Psoas muscle (tissue), 8 donors: ENCODE measurements around the gene FDXR. TPM values are rescaled to one million over a fixed set of nuclear protein-coding genes. Genes with fewer than 3 reads are reported as not detected.
A peak's percentile ranks its signal among the peaks of the same experiment; 100 is the strongest.

Experiments
- ATAC-seq, 4 donors: fragments of 200-7000 bp; cut with Tn5 transposase; one replicate each; pipeline ENCODE4 v1.9.1; 2020; ENCODE audit warnings: moderate library complexity in 3 of 4, mild to moderate bottlenecking in 2 of 4
- DNase-seq, 2 donors: peaks; one replicate each; pipeline ENCODE4 v3.0.0-alpha.2; 2020
- H3K27ac ChIP-seq: fragments of 200-600 bp; one replicate; pipeline ENCODE4 v1.8.0; 2022
- H3K27me3 ChIP-seq, 3 donors: fragments of 200-600 bp in 1 of 3; one replicate each; pipeline versions ENCODE4 v1.6.1 to v1.8.0; 2013 to 2022; ENCODE audit warnings: low read length in 2 of 3, mild to moderate bottlenecking in 2 of 3, moderate library complexity in 1 of 3; ENCODE audit not compliant: insufficient read depth in 3 of 3
- H3K36me3 ChIP-seq, 2 donors: fragments of 200-600 bp in 1 of 2; one replicate each; pipeline versions ENCODE4 v1.6.1 to v1.8.0; 2013 to 2022; ENCODE audit warnings: low read depth in 1 of 2, mild to moderate bottlenecking in 1 of 2, moderate library complexity in 1 of 2; ENCODE audit not compliant: insufficient read depth in 1 of 2
- H3K4me1 ChIP-seq: fragments of 200-600 bp; one replicate; pipeline ENCODE4 v1.8.0; 2022
- H3K4me3 ChIP-seq: fragments of 200-600 bp; one replicate; pipeline ENCODE4 v1.8.0; 2022; ENCODE audit warnings: mild to moderate bottlenecking
- H3K9me3 ChIP-seq: fragments of 200-600 bp; one replicate; pipeline ENCODE4 v1.8.0; 2022
- WGBS, 3 donors: extraction: QIAGEN DNeasy Blood & Tissue Kit; methylation state at CpG; one replicate each; pipeline versions ENCODE4 v1.1.6 to v1.1.7; 2013; 5-methylcytosine and 5-hydroxymethylcytosine counted together
- intact Hi-C, 2 donors: fragments of 100-400 bp; cut with DNase I; formaldehyde crosslinking; loops; one replicate each; pipeline versions ENCODE4 v1.11.0 to v1.14.2; 2022
- polyA plus RNA-seq, 3 donors: library from polyadenylated mRNA; stranded (reverse); fragments of 200-250 nt; gene quantifications; one replicate each; pipeline ENCODE4 v1.2.3, GENCODE V29; 2013
- total RNA-seq, 4 donors: library from RNA; stranded (reverse); fragmentation: NEBNext Ultra II Directional in 2 of 4; extraction: Animal tissue kit (Norgen Biotek cat#: 25700) in 2 of 4; gene quantifications; one replicate each; pipeline versions ENCODE4 v1.2.1 to v1.2.4, GENCODE V29; 2021 to 2023
- TF ChIP-seq, protein P1 (sequence below): fragments of 200-600 bp; IDR thresholded peaks from one replicate; pipeline ENCODE4 v1.8.0; 2022; ENCODE audit warnings: antibody characterized with exemption
- donor health status: healthy with polysubstance abuse.
- donor health status: DM: no; HTN: no; CAD: no; lungs with moderate emphysema.
- donor health status: Bipolar disorder and iron deficiency.
- donor health status: healthy.
- donor health status: DM: yes; HTN: yes; CAD: no.
- donor health status: DM: no; HTN: no; CAD: no.
- donor health status: DM: no; HTN: no; CAD: no.
- donor health status: DM: yes; HTN: yes; CAD: no.

The FDXR gene
- total and polyA plus RNA-seq, 7 donors: 3.0 to 7.9 (median 3.7) TPM

- no peak for DNase-seq
- Histone ChIP-seq H3K9me3 (no peaks in the 10 kb centered on the region), H3K4me1 (peaks cover 7% of the 10 kb centered on the region), H3K27ac (no peak overlapping the region), H3K27me3 (peaks cover 0 to 4% (median 0%) of the 10 kb centered on the region in 3 donors), H3K4me3 (no peak overlapping the region), H3K36me3 (no peaks in the 10 kb centered on the region)
- no peak for ATAC-seq
- intact Hi-C loops: no loop called here
- WGBS, 3 donors: 43 to 47% (median 45%) methylated on average over 5 of the region's 5 CpGs
- TF ChIP-seq, protein P1, sequence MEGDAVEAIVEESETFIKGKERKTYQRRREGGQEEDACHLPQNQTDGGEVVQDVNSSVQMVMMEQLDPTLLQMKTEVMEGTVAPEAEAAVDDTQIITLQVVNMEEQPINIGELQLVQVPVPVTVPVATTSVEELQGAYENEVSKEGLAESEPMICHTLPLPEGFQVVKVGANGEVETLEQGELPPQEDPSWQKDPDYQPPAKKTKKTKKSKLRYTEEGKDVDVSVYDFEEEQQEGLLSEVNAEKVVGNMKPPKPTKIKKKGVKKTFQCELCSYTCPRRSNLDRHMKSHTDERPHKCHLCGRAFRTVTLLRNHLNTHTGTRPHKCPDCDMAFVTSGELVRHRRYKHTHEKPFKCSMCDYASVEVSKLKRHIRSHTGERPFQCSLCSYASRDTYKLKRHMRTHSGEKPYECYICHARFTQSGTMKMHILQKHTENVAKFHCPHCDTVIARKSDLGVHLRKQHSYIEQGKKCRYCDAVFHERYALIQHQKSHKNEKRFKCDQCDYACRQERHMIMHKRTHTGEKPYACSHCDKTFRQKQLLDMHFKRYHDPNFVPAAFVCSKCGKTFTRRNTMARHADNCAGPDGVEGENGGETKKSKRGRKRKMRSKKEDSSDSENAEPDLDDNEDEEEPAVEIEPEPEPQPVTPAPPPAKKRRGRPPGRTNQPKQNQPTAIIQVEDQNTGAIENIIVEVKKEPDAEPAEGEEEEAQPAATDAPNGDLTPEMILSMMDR: no peak
Observed at GRCh38 chr17:74875155-74875976, 2.6 kb upstream of the FDXR start.

- peak overlapping the region; percentile 83 for H3K4me3 ChIP-seq
- H3K27ac ChIP-seq: no peak overlapping the region
- TF ChIP-seq, protein P1: no peak
- H3K9me3 ChIP-seq: no peaks in the 10 kb centered on the region
- no peaks in the 10 kb centered on the region for H3K36me3 ChIP-seq
- WGBS, 3 donors: 96 to 99% (median 97%) methylated on average over 5 of the region's 5 CpGs
- H3K27me3 ChIP-seq: peaks cover 0 to 4% (median 0%) of the 10 kb centered on the region in 3 donors
- no peak for DNase-seq
- H3K4me1 ChIP-seq: peaks cover 7% of the 10 kb centered on the region
- intact Hi-C loops: no loop called here
- no peak for ATAC-seq
Observed at GRCh38 chr17:74874615-74875037, 1.8 kb upstream of the FDXR start.

GRCh38 chr17:74873874-74874614, 1.2 kb upstream of the FDXR start:
- intact Hi-C loops: no loop called here
- peak overlapping the region; percentile 94 for H3K27ac ChIP-seq
- ATAC-seq (no peak), DNase-seq (no peak)
- WGBS, 3 donors: 60 to 65% (median 62%) methylated on average over 6 of the region's 6 CpGs
- H3K9me3 ChIP-seq: no peaks in the 10 kb centered on the region
- TF ChIP-seq, protein P1: no peak
- no peaks in the 10 kb centered on the region for H3K36me3 ChIP-seq
- H3K4me3 ChIP-seq: peak overlapping the region; percentile 83
- H3K27me3 ChIP-seq: peaks cover 0 to 2% (median 0%) of the 10 kb centered on the region in 3 donors
- H3K4me1 ChIP-seq: peaks cover 7% of the 10 kb centered on the region

DNA sequence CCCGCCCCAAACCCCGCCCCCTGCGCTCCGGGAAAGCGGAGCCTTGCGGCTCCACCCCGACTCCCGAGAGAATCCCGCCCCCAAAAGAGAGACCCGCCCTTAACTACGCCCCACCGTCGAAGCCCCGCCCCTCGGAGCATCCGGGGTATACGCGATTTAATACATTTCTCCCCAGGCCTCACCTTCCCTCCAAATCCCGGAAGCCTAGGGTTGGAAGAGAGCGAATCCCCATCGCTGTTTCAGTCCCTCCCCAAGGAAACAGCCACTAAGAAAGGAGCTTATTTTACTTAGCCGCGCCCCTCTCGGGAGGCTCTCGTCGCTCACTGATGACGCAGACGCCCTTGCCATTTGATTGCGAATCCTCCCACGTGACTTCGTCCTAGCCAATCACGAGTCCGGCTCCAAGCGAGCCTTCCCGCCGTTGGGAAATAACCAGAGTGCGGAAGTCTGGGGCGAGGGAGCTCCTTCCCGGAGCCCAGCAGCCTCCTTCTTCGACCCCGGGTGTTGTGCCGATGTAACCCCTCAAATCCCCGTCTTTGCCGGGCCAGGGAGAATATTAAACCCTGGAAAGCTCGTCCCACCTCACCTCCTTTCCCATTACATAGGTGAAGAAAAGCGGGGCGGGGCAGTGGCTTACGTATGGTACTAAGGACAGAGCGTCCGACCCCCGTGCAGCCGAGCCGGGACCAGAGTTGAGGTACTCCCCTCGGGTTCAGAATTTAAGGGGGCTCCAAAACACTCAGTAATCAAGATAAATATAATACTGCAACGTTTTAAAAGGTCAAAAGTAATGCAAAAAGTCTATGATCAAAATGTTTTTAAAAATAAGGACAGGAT, 461 bp upstream of the FDXR start:
- TF ChIP-seq, protein P1: no peak
- no peaks in the 10 kb centered on the region for H3K9me3 ChIP-seq
- DNase-seq: peak; percentile 99 to 100

More for the DNA sequence above, 461 bp upstream of the FDXR start:
- Histone ChIP-seq H3K4me3 (peak overlapping the region; percentile 83), H3K27ac (peak overlapping the region; percentile 94), H3K27me3 (peaks cover 0 to 2% (median 0%) of the 10 kb centered on the region in 3 donors), H3K4me1 (peaks cover 7% of the 10 kb centered on the region), H3K36me3 (no peaks in the 10 kb centered on the region)
- peak; percentile 94 to 96 (median 94) for ATAC-seq
- WGBS, 3 donors: 0 to 1% (median 0%) methylated on average over 49 to 55 of the region's 55 CpGs
- intact Hi-C loops: no loop called here
